Astrocyte of the spinal cord (primary cell): ENCODE results near the gene SARS1.
A peak's percentile ranks its signal among the peaks of the same experiment; 100 is the strongest.

ENCODE experiments used
- DNase-seq: peaks from one replicate; pipeline ENCODE4 v3.0.0; 2011; ENCODE audit warnings: low read depth, low spot score
- H3K4me3 ChIP-seq: 2 replicates; pipeline ENCODE4 v1.5.1; 2011; ENCODE audit warnings: low read depth, mild to moderate bottlenecking, low read length, moderate library complexity
- CTCF ChIP-seq: IDR thresholded peaks from 2 replicates; pipeline ENCODE4 v1.5.1; 2012; ENCODE audit warnings: low read depth, mild to moderate bottlenecking, low read length, inconsistent platforms
- in situ Hi-C: cut with HindIII; loops from 2 replicates; pipeline ENCODE4 v1.10.0; 2017; ENCODE audit warnings: low sequenced_read_pairs

Gene SARS1

GRCh38 chr1:109181085-109181806, 32.5 kb upstream of the SARS1 start:
- no peak for TF ChIP-seq CTCF
- in situ Hi-C loops = no loop called here
- DNase-seq = peak; percentile 58
- H3K4me3 ChIP-seq = no peak overlapping the region

- no peak for DNase-seq
- H3K4me3 ChIP-seq = no peak overlapping the region
- in situ Hi-C loops = no loop called here
- no peak for TF ChIP-seq CTCF
Observed at GRCh38 chr1:109181807-109182163, 31.9 kb upstream of the SARS1 start.

- no peak overlapping the region for H3K4me3 ChIP-seq
- in situ Hi-C loops = no loop called here
- no peak for DNase-seq
- no peak for TF ChIP-seq CTCF
Observed at GRCh38 chr1:109183058-109183738, 30.5 kb upstream of the SARS1 start.

- no peak for TF ChIP-seq CTCF
- no peak for DNase-seq
- H3K4me3 ChIP-seq = no peak overlapping the region
- in situ Hi-C loops = no loop called here
Observed at GRCh38 chr1:109184687-109185086, 29.0 kb upstream of the SARS1 start.

GRCh38 chr1:109185357-109185756, 28.4 kb upstream of the SARS1 start:
- no peak for DNase-seq
- in situ Hi-C loops = no loop called here
- H3K4me3 ChIP-seq = no peak overlapping the region
- no peak for TF ChIP-seq CTCF

GRCh38 chr1:109185990-109186732, 27.6 kb upstream of the SARS1 start:
- DNase-seq = no peak
- in situ Hi-C loops = no loop called here
- no peak overlapping the region for H3K4me3 ChIP-seq
- TF ChIP-seq CTCF = no peak
